Caki2 (cell line): ENCODE measurements around the gene ALOX12B. TPM values are rescaled to one million over a fixed set of nuclear protein-coding genes. Genes with fewer than 3 reads are reported as not detected.
"Not testable (repeated sequence)": the region's sequence is repeated elsewhere in the genome, so short reads cannot be mapped to it uniquely, and the experiment has no call there.

Source experiments
- DNase-seq: peaks from one replicate; pipeline ENCODE4 v3.0.0-alpha.2; 2015; ENCODE audit warnings: low read depth
- in situ Hi-C: cut with HindIII; loops from 2 replicates; pipeline ENCODE4 v1.10.0; 2016; ENCODE audit warnings: low sequenced_read_pairs, low pct_unique_long_range_greater_than_20kb, mixed read lengths
- total RNA-seq: library from RNA; depleted of rRNA; stranded (reverse); fragments of >200 nt; shearing (Covaris generic); gene quantifications from 2 replicates; pipeline ENCODE4 v1.2.3, GENCODE V29; 2014; ENCODE audit warnings: low replicate concordance

The ALOX12B gene
- total RNA-seq, 1 experiment from 2014 or later = 0.74 TPM

DNA sequence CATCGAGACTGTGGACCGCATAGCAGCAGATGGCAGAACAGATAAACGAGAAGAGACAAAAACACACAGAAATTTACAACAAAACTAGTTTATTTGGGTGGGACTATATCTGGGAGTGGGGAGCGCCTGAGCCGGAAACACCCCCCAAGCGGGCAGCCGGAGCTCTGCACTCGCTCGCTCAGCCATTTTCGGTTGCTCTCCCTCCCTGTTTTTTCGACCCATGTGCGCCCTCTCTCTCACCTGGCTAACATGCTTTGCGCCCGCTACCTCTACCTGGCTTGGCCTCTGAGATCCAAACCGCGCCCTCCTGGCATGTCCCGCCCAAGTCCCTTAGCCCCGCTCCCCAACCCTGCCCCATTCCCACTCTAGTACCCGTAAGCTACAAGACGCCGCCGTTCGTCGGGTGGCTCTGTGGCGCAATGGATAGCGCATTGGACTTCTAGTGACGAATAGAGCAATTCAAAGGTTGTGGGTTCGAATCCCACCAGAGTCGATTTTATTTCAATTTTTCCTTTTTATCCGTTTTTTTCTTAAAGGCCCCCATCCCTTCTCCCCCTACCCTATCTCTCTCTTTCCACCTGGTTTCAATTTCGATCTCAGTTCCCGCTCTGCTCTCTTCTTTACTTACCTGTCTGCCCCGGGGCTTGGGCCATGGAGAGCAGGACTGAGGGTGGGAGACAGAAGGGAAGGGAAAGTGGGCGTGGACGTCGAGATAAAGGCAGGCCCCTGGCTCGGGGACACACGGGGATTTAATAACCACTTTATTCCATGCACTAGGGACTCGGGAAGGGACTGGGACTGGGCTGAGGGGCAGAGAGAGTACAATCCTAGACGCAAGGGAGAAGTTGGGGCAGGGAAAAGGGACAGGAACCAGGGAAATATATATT is 33.2 kb upstream of the ALOX12B start:
- DNase-seq = peak; percentile 83
- in situ Hi-C loops = no loop called here

DNA sequence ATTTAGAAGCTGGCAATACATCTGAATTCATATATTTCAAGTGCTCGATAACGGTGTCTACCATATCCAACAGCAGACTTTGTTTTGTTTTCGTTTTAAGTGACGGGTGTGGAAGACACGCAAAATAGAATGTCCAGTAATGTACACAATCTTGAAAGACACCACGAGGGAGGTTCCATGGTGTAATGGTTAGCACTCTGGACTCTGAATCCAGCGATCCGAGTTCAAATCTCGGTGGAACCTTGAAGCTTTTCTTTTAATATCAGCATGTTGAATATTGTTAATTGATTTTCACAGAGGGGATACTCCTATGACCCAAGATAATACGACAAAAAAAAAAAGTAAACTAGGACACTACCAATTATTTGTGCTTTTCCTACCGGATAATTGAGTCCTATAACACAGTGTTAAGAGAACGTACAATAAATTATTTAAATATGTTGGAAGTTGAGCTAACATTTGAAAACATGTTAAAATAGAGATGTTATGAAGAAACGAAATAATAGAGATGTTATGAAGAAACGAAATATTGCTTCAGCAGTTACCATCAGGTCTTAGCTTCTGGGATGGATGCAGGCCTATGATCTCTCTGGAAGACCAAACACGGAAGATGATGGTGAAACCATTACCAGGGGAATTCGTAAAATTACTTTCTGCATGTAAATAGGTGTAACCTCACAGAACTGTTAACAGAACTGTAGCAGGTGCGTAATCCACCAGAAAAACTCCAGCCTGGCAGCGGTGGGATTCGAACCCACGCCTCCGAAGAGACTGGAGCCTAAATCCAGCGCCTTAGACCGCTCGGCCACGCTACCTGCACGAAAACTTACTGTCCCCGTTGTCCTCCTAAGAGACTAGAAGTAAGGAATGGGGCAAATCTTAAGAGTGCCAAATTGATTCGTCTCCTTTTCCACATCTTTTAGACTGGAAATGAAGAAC is 32.3 kb upstream of the ALOX12B start:
- DNase-seq = peak; percentile 89
- in situ Hi-C loops = no loop called here

DNA sequence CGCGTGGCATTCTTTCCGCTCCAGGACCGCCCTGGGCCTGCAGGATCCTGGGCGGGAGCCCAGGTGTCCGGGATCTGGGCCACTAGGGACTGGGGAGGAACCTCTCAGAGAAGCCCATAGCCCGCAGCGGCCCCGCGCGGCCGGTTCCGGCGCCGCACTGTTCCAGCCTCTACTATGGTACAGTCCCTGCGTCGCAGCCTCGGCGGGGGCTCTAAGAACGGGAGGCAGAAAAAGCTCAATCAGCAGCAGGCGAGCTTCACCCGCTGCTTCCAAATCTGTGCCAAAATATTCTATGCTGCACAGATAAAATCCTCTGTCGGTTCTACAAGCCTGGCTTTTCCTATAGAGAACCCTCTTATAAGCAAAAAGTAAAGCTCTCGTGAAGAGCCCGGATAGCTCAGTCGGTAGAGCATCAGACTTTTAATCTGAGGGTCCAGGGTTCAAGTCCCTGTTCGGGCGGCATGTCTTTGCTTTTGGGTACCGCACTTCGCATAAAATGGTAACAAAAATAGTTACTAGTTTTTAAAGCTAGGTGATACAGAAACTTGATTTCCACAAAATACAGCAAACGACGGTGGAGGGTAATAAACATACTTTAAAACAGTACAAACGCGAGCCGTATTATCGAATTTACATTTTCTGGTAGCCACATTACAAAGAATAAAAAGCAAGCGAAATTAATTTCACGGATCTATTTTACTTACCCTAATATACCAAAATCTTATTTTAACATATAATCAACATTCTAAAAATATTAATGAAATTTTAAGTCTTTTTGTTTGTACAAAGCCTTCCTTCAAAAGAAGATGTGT is 31.5 kb upstream of the ALOX12B start:
- peak; percentile 73 for DNase-seq
- in situ Hi-C loops = no loop called here

DNA sequence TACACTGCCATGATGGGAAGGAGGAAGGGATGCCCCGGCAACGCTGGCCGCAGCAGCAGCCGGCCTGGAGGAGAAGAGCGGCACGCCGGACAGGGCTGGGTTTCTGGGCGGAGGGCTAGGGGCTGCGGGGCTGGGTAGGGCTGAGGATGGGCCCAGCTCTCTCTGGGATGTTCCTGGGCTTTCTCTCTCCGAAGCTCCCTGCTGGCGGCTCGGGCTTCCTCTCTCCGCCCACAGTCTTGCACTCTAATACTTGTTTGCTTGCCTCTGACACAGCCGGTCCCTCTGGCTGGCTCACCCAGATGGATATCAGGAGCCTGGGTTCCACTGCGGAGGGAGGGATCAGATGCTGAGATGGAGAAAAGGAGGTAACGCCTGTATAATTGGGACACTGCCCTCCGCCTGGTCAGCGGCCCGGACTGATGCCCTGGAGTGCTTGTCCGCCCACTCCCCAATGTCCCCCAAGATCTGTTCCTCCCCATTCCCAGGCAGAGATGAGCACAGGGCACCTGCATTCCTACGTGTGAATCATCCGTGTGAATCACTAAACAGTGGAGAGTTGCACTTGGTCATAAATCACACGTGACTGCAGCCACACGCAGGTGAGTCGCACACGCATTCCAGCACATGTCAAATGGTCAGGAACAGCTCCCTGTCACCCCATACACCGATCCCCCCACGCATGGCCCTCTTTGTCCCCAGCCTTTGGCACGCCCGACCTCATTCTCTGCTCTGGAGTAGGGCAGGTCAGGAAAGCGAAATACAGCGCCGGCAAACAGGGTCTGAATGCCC is 30.7 kb upstream of the ALOX12B start, which contains the start of gene ALOXE3:
Gene ALOXE3, minus strand, starts transcription at position 535 of the 789 bp plus-strand sequence. Its CDS starts 524 bp downstream, at position 11.
- DNase-seq = peak; percentile 72
- in situ Hi-C loops = no loop called here

DNA sequence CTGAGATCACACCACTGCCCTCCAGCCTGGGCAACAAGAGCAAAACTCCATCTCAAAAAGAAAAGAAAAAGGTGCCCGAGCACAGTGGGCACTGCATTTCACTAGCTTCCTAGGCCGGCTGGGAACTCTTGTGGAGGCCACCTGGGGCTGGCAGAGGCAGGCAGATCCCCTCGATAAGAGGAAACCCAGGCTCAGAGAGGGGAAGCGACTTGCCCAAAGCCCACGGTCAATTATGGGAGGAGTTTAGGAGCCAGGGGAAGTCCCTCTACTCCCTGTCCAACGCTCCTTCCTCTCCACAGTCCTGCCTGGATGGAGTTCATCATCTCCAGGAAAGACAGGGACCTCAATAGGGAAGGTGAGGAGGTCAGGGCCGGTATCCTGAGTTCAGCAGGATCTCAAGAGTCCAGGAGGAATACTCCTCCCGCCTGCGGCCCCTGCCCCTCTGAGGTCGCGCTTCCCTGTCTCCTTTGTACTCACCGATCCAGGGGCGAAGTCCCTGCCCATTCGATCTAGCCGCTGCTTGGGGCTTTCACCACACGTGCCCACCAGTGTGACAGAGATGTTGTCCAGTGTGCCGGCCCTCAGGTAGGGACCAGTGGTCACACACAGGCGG is 30.0 kb upstream of the ALOX12B start:
- in situ Hi-C loops = no loop called here
- no peak for DNase-seq

DNA sequence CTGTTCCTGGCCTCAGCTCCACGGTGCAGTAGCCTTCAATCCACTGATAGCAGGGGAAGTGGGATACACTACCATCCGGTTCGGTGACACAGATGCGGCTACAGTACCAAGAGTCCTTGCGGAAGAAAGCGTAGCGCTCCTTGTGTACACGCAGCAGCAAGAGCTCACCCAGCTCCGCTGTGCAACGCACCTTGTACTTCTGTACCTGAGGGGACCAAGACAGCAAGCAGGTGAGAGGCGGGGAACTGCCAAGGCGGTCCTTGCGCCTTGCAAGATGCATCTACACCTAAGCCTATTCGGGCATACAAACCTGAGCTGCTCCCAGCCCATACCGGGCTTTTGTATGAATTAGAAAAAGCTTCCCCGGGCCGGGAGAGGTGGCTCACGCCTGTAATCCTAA is 29.3 kb upstream of the ALOX12B start:
- DNase-seq = no peak
- in situ Hi-C loops = no loop called here

DNA sequence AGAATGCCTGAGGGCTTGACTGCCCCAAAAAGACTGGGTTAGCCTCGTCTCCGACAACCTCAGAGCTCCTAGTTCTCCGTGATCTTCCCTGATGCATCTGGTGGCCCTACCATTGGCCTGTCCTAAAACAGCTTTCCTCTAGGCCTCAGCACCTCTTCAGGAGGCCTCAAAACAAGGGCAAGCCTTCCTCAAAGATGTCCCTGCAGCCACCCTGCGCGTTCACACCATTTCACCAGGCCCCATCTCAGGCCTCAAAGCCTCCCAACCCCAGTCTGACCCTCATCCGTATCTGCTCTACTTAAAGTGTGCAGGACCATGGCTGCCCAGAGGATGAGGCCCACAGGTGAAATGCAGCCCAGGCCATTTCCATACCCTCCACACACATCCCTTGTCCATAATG is 23.4 kb upstream of the ALOX12B start:
- in situ Hi-C loops = no loop called here
- DNase-seq = no peak

DNA sequence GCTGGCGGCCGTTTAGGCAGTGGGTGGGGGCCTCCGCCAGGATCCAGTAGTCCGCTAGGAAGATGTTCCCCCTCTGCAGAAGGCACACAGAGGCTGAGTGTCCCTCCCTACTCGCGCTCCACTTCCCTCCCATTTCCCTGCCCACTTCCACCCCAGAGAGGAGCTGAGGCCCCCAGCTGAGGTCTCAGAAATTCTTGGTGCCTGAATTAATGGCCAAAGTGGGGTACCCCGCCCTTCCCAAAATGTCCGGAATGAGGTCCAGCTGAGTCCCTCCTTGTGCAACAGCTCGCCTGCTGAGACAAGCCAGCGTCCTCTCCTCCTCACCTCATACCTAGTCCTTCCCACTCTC is 22.9 kb upstream of the ALOX12B start:
- DNase-seq = no peak
- in situ Hi-C loops = no loop called here

DNA sequence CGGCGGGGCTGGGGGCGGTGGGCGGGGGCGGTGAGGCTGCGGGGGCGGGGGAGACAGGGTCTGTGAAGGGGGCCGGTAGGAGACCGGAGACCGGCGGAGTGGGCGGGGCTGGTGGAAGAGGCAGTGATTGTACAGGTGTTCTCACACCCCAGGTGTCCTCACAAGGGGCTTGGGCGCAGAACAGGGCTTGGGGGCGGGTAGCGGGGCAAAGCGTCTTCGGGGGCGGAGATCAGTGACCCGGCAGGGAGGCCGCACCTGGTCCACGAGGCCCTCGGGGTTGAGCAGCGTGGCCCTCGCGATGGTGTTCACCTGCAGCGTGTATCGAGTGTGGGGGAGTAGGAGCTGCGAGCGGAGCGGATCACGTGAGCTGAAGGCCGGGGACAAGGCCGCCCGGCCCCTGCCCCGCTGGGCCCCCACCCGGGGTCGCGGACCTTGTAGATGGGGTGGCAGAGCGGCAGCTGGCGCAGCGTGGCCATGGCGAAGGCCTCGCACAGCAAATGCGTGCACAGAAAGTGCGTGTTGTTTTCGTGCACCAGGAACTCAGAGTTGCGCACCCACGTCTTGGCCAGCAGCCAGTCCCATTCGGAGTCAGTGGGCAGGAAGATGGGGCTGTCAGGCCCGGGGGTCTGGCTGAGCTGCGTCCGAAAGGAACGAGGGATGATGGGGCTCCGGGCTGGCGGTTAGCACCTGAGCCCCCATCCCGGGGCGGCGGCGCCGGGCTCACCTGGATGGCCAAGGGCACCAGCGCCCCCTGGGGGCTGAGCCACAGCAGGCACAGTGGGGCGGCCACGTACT is 22.3 kb upstream of the ALOX12B start:
- in situ Hi-C loops = no loop called here
- no peak for DNase-seq

DNA sequence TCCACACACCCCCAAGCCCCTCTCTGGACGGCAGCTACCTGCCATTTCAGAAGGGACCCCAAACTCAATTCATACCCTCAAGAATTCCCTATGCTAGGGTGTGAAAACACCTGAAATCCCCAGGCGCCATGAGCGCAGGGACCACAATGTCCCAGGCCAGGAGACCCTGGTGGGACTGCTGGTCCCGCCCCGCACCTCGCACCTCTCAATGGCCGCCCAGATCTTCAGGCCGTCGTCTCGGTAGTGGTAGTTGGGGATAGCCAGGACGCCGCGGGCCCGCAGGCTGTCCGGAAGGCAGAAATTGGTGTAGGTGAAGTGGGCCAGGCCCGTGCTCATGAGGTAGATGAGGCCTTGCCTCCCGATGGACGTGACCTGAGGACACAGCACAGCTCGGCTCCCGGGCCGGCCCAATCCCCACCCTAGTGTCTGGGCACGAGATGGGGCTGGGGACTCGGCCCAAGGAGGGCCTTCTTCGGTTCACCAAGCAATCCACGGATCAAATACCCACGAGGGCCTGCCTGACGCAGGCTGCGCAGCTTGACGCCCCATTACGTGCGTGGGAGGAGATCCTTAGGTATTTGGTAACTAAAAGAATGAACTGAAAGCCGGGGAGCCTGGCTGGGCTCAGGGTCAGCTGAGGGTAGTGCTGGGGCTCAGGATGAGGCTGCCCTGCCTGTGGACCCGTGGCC is 21.6 kb upstream of the ALOX12B start:
- in situ Hi-C loops = no loop called here
- DNase-seq = no peak

DNA sequence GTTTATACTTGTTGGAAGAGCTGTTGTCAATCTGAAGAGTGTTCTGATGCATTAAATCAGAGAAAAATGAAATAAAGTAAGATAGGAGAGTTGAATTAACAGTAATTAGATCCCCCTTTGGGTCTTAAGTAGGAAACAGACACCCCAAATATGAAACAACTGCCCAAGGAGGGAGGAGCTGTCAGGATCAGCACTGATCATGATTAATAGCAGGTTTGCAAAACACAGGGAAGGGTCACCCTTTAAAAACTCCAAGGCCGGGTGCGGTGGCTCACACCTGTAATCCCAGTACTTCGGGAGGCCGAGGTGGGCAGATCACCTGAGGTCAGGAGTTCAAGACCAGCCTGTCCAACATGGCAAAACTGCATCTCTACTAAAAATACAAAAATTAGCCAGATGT is 19.5 kb upstream of the ALOX12B start:
- in situ Hi-C loops, DNase-seq: not testable (repeated sequence)

DNA sequence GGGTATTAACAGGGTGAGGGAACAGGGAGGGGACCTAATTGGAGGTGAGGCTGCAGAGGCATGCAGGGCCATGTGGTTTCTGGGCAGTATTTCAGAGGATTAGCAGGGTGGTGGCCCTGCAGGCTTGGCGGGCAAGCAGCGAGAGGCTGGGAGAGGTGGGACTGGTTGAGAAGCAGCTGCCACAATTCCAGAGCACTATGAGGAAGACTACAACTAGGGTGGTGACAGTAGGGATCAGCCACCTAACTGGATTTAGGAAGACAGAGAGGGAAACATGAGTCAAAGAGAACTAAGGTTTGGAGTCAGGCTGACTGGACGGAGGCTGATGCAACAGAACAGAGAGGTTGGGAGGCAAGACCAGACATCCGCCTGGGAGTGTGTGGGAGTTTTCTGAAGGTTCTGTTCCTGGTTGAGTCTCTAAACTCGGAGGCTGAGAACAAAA is 18.5 kb upstream of the ALOX12B start:
- no peak for DNase-seq
- in situ Hi-C loops = no loop called here

DNA sequence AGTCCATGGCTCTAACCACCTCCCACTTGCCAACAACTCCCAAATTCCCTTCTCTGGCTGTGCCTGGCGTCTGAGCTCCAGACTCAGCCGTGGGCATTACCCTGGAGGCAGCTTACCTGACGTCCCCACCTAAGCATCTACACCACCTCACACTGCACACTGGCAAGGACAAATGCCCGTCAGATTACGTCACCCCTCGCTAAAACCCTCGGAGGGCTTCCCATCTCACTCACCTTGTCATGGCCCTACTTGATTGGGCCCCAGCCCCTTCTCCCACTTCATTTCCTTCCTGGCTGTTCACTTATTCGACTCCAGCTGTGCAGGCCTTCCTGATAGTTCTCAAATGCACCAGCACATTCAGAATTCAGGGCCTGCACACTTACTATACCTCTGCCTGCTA is 17.4 kb upstream of the ALOX12B start:
- DNase-seq = no peak
- in situ Hi-C loops = no loop called here

DNA sequence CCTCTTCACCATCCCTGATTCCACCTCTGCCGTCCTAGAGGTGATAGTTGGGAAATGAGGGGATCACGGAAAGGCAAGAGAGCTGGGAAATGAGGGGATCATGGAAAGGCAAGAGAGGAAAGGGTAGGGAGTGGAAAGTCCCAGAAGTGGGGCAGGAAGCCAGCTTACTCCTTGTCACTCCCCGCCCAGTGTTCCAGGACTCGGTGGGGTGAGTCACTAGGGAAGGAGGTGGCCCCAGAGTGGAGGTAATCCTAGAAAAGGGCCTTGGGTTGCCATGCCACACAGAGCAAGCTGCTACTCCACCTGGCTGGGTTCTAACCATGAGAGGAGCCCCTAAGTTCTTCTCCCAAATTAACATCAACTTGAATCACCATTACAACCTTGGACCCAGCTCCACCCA is 16.0 kb upstream of the ALOX12B start:
- no peak for DNase-seq
- in situ Hi-C loops = no loop called here

DNA sequence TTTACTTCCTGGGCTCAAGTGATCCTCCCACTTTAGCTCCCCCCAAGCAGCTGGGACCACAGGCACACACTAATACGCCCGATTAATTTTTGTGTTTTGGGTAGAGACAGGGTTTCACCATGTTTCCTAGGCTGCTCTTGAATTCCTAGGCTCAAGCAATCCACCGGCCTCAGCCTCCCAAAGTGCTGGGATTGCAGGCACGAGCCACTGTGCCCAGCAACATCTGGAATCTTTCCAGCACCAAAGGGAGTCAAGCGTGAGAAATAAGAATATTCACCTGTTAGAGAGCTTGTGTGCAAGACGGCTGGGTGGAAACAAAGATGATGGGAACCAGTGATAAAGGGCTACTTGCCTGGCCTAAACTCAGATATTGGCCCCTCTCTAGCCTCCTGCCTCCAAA is 14.2 kb upstream of the ALOX12B start:
- no peak for DNase-seq
- in situ Hi-C loops = no loop called here

DNA sequence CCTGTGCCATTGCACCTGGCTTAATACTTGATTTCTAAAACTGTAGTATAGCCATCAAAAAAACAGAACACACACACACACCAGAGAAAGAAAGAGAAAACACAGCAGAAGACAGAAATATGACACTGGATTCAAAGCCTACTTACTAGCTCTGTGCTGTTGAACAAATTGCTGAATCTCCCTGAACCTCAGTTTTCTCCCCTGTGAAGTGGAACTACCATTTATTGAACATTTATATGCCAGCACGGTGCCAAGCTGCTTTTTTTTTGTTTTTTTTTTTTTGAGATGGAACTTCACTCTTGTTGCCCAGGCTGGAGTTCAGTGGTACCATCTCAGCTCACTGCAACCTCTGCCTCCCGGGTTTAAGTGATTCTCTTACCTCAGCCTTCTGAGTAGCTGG is 13.2 kb upstream of the ALOX12B start:
- no peak for DNase-seq
- in situ Hi-C loops = no loop called here
